HepG2 (cell line): ENCODE measurements around the gene BLOC1S1. TPM values are rescaled to one million over a fixed set of nuclear protein-coding genes. Genes with fewer than 3 reads are reported as not detected.
A peak's percentile ranks its signal among the peaks of the same experiment; 100 is the strongest.

Experiments
- AGO1 ChIP-seq: fragments of 200-400 bp; formaldehyde crosslinking; IDR thresholded peaks from 2 replicates; pipeline ENCODE4 v1.6.1; 2017; ENCODE audit warnings: mild to moderate bottlenecking, low read depth, low read length, moderate library complexity; ENCODE audit not compliant: poor library complexity, severe bottlenecking
- ATF3 ChIP-seq: sonication (generic); formaldehyde crosslinking; IDR thresholded peaks from 2 replicates; pipeline ENCODE4 v1.4.0; 2020; ENCODE audit warnings: missing genetic modification reagents
- ETV5 ChIP-seq: IDR thresholded peaks from 2 replicates; pipeline ENCODE4 v1.6.1; 2018; ENCODE audit warnings: missing biosample characterization, missing genetic modification reagents, inconsistent platforms, borderline replicate concordance
- FOXA1 ChIP-seq, 2 experiments: fragments of 450-650 bp in 1 of 2; sonication (generic) in 1 of 2; formaldehyde crosslinking in 1 of 2; IDR thresholded peaks; 2 replicates each; pipeline versions ENCODE4 v1.4.0 to v1.6.1; 2016 to 2020; ENCODE audit warnings: missing genetic modification reagents in 1 of 2
- GATAD1 ChIP-seq: IDR thresholded peaks from 2 replicates; pipeline ENCODE4 v1.6.1; 2016; ENCODE audit warnings: missing genetic modification reagents, missing compliant biosample characterization
- GLI4 ChIP-seq: sonication (generic); formaldehyde crosslinking; IDR thresholded peaks from 2 replicates; pipeline ENCODE4 v1.5.1; 2020; ENCODE audit warnings: missing genetic modification reagents, mild to moderate bottlenecking, moderate library complexity, borderline replicate concordance
- HMGA1 ChIP-seq: sonication (generic); formaldehyde crosslinking; conservative IDR thresholded peaks from 2 replicates; pipeline ENCODE4 v1.4.0; 2020; ENCODE audit warnings: missing genetic modification reagents
- KAT7 ChIP-seq: IDR thresholded peaks from 2 replicates; pipeline ENCODE4 v1.6.1; 2018; ENCODE audit warnings: borderline replicate concordance, missing compliant biosample characterization
- NONO ChIP-seq, 2 experiments: fragments of 450-650 bp in 1 of 2; sonication (generic) in 1 of 2; formaldehyde crosslinking in 1 of 2; IDR thresholded peaks in 1 of 2; conservative IDR thresholded peaks in 1 of 2; 2 replicates each; pipeline versions ENCODE4 v1.6.1 to v1.8.0; 2017 to 2022; ENCODE audit warnings: mild to moderate bottlenecking in 1 of 2, missing genetic modification reagents in 1 of 2, moderate library complexity in 1 of 2
- PATZ1 ChIP-seq: sonication (generic); formaldehyde crosslinking; IDR thresholded peaks from 2 replicates; pipeline ENCODE4 v1.4.0; 2020; ENCODE audit warnings: missing genetic modification reagents
- TSC22D2 ChIP-seq: sonication (generic); formaldehyde crosslinking; IDR thresholded peaks from 2 replicates; pipeline ENCODE4 v1.5.1; 2020; ENCODE audit warnings: missing genetic modification reagents, mild to moderate bottlenecking, borderline replicate concordance
- USF2 ChIP-seq, 2 experiments: sonication (generic) in 1 of 2; formaldehyde crosslinking in 1 of 2; IDR thresholded peaks; 2 replicates each; pipeline versions ENCODE4 v1.5.1 to v1.6.1; 2011 to 2020; ENCODE audit warnings: borderline replicate concordance in 1 of 2, low read depth in 1 of 2, low read length in 1 of 2, mild to moderate bottlenecking in 1 of 2, missing genetic modification reagents in 1 of 2, moderate library complexity in 1 of 2
- ZBTB8A ChIP-seq: sonication (generic); formaldehyde crosslinking; IDR thresholded peaks from 2 replicates; pipeline ENCODE4 v1.4.0; 2020; ENCODE audit warnings: mild to moderate bottlenecking, low read depth, missing genetic modification reagents, borderline replicate concordance
- ZNF326 ChIP-seq: sonication (generic); formaldehyde crosslinking; IDR thresholded peaks from 2 replicates; pipeline ENCODE4 v1.4.0; 2020; ENCODE audit warnings: missing genetic modification reagents, borderline replicate concordance
- ZNF747 ChIP-seq: sonication (generic); formaldehyde crosslinking; IDR thresholded peaks from 2 replicates; pipeline ENCODE4 v1.8.1; 2023; ENCODE audit warnings: missing genetic modification reagents, mild to moderate bottlenecking, borderline replicate concordance
- polyA plus RNA-seq, 8 experiments: library from polyadenylated mRNA; depleted of rRNA in 3 of 8; stranded (reverse) in 7 of 8; unstranded in 1 of 8; fragments of >200 nt; fragmentation: Illumina TruSeq in 4 of 8; extraction: Trizol in 4 of 8; gene quantifications; 2 replicates each; pipeline versions ENCODE4 v1.2.1 to v1.2.3, GENCODE V29; 2011 to 2016; ENCODE audit warnings: low read depth in 4 of 8, missing spikeins in 1 of 8, mixed read lengths in 1 of 8; ENCODE audit not compliant: insufficient read depth in 1 of 8
- total RNA-seq, 5 experiments: library from RNA; depleted of rRNA; stranded (reverse); fragments of >200 nt; fragmentation: Illumina TruSeq; extraction: Trizol; gene quantifications; 2 replicates each; pipeline ENCODE4 v1.2.3, GENCODE V29; 2016; ENCODE audit warnings: low read depth in 1 of 5

BLOC1S1 gene
- total and polyA plus RNA-seq, 2 of the 13 experiments (the other 11 are each of a cell fraction or from before 2014, with no cell fraction given): 55.1 to 95.3 TPM

DNA sequence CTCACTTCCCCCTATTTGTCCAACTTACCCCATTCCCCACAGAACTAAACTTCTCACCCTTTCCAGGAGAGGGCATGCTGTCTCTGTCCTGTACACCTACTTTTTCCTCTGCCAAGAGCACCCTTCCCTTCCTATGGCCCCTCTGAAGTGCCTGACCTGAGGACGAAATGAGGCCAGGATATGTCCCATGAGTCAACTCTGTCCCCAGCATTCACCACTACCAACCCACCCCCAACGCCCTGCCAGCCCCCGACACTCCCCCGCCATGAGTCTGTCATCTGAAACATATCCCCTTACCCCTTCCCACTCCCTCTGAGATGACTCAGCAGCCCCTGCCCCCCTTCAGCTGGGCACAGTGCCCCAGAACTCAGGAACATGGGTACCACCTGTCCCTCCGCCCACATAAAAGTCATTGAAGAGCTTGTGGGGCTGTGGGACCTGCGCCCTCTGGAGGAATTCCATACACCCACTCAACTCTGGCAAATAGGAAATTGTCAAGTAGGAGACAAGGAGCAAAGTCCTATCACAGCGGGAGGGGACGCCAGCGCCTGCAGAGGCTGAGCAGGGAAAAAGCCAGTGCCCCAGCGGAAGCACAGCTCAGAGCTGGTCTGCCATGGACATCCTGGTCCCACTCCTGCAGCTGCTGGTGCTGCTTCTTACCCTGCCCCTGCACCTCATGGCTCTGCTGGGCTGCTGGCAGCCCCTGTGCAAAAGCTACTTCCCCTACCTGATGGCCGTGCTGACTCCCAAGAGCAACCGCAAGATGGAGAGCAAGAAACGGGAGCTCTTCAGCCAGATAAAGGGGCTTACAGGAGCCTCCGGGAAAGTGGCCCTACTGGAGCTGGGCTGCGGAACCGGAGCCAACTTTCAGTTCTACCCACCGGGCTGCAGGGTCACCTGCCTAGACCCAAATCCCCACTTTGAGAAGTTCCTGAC, 34.4 kb upstream of the BLOC1S1 start (continued):
- TF ChIP-seq ATF3: no peak
- TF ChIP-seq AGO1: no peak
- TF ChIP-seq GLI4: no peak
- TF ChIP-seq GATAD1 (CRISPR knock-in tag): peak; percentile 61
- TF ChIP-seq HMGA1 (CRISPR knock-in tag): no peak
- no peak for TF ChIP-seq NONO (IDR thresholded peaks at IDR 0.05)
- peak; percentile 69 for TF ChIP-seq NONO (CRISPR knock-in tag; conservative IDR thresholded peaks at IDR 0.05)
- no peak for TF ChIP-seq ZNF326
- no peak for TF ChIP-seq TSC22D2 (CRISPR knock-in tag)
- peak; percentile 85 for TF ChIP-seq ETV5 (CRISPR knock-in tag)
- no peak for TF ChIP-seq ZBTB8A (CRISPR knock-in tag)
- TF ChIP-seq ZNF747 (CRISPR knock-in tag): no peak
- TF ChIP-seq PATZ1: peak; percentile 97
- no peak for TF ChIP-seq FOXA1 (IDR thresholded peaks at IDR 0.05)
- peak; percentile 30; the same call in 1 of the 2 replicates for TF ChIP-seq FOXA1 (CRISPR knock-in tag; IDR thresholded peaks at IDR 0.05)
- TF ChIP-seq USF2 (IDR thresholded peaks at IDR 0.05; ENCODE audit: low read depth, low read length): no peak
- TF ChIP-seq USF2 (CRISPR knock-in tag; IDR thresholded peaks at IDR 0.05; ENCODE audit: borderline replicate concordance): no peak
- no peak; the same call in 1 of the 2 replicates for TF ChIP-seq KAT7 (CRISPR knock-in tag)
